ENCODE data around the gene FOXP1.

- TF ChIP-seq EZH2 (IDR thresholded peaks at IDR 0.05; ENCODE audit: insufficient read depth, low read length): no peak
- no peak for TF ChIP-seq CTCF (IDR thresholded peaks at IDR 0.05; ENCODE audit: insufficient read depth, low read depth, low read length)
Measured at GRCh38 chr3:71146673-71147072, 436.9 kb downstream of the FOXP1 start.

All from astrocyte (in vitro differentiated cells and primary cell).